Fibroblast of lung (primary cell): Measurements from ENCODE around the gene UBL7. TPM values are rescaled to one million over a fixed set of nuclear protein-coding genes. Genes with fewer than 3 reads are reported as not detected.

ENCODE experiments used
- DNase-seq, 2 donors: peaks; one replicate each; pipeline versions ENCODE4 v3.0.0 to v3.0.0-alpha.2; 2010; ENCODE audit warnings: low read depth in 2 of 2
- H2AFZ ChIP-seq: 2 replicates; pipeline ENCODE4 v1.5.1; 2012; ENCODE audit warnings: low read length, control low read depth, inconsistent platforms
- H3K27ac ChIP-seq: 2 replicates; pipeline ENCODE4 v1.5.1; 2011; ENCODE audit warnings: low read length, control low read depth; ENCODE audit not compliant: insufficient read depth
- H3K27me3 ChIP-seq: 2 replicates; pipeline ENCODE4 v1.5.1; 2011; ENCODE audit warnings: mild to moderate bottlenecking, low read length; ENCODE audit not compliant: control insufficient read depth, insufficient read depth
- H3K36me3 ChIP-seq: 2 replicates; pipeline ENCODE4 v1.5.1; 2011; ENCODE audit warnings: low read length; ENCODE audit not compliant: control insufficient read depth, insufficient read depth
- H3K4me1 ChIP-seq: 2 replicates; pipeline ENCODE4 v1.5.1; 2011; ENCODE audit warnings: low read length; ENCODE audit not compliant: control insufficient read depth, insufficient read depth; ENCODE audit errors: extremely low read depth
- H3K4me2 ChIP-seq: 2 replicates; pipeline ENCODE4 v1.5.1; 2011; ENCODE audit warnings: low read length, control low read depth; ENCODE audit not compliant: insufficient read depth; ENCODE audit errors: extremely low read depth
- H3K4me3 ChIP-seq, 4 experiments: fragments of 200-600 bp in 1 of 4; sonication (generic) in 1 of 4; replicated peaks in 1 of 4; 2 replicates each; pipeline ENCODE4 v1.5.1; 2011 to 2016; ENCODE audit warnings: low read length in 4 of 4, low read depth in 3 of 4, mild to moderate bottlenecking in 3 of 4, control low read depth in 2 of 4, inconsistent platforms in 1 of 4, mixed read lengths in 1 of 4; ENCODE audit not compliant: insufficient read depth in 1 of 4; ENCODE audit errors: control extremely low read depth in 1 of 4
- H3K79me2 ChIP-seq: 2 replicates; pipeline ENCODE4 v1.5.1; 2012; ENCODE audit warnings: mild to moderate bottlenecking, low read length, inconsistent platforms; ENCODE audit not compliant: control insufficient read depth, insufficient read depth
- H3K9ac ChIP-seq: 2 replicates; pipeline ENCODE4 v1.5.1; 2011; ENCODE audit warnings: mild to moderate bottlenecking, low read length, control low read depth; ENCODE audit not compliant: insufficient read depth
- H3K9me3 ChIP-seq: 2 replicates; pipeline ENCODE4 v1.5.1; 2012; ENCODE audit warnings: low read depth, low read length; ENCODE audit not compliant: control insufficient read depth, insufficient read depth
- H4K20me1 ChIP-seq: 2 replicates; pipeline ENCODE4 v1.5.1; 2011; ENCODE audit warnings: low read length; ENCODE audit not compliant: control insufficient read depth, insufficient read depth; ENCODE audit errors: extremely low read depth
- EZH2 ChIP-seq: IDR thresholded peaks from 2 replicates; pipeline ENCODE4 v1.5.1; 2012; ENCODE audit warnings: low read length, control low read depth, mild to moderate bottlenecking; ENCODE audit errors: missing control alignments
- polyA plus RNA-seq, 2 donors: library from polyadenylated mRNA; depleted of rRNA in 1 of 2; stranded (reverse) in 1 of 2; unstranded in 1 of 2; fragments of >200 nt; gene quantifications; 2 replicates each; pipeline ENCODE4 v1.2.1, GENCODE V29; 2011 to 2012; ENCODE audit warnings: missing spikeins in 1 of 2
- total RNA-seq: library from RNA; depleted of rRNA; stranded (reverse); fragments of >200 nt; gene quantifications from 2 replicates; pipeline ENCODE4 v1.2.1, GENCODE V29; 2014
- TF ChIP-seq, protein P1 (sequence below), 2 donors: IDR thresholded peaks in 1 of 2; conservative IDR thresholded peaks in 1 of 2; 1 replicate in 1 of 2; 2 replicates in 1 of 2; pipeline ENCODE4 v1.5.1; 2011 to 2012; ENCODE audit warnings: low read length in 2 of 2, control low read depth in 1 of 2, inconsistent platforms in 1 of 2, low read depth in 1 of 2, mild to moderate bottlenecking in 1 of 2

UBL7 gene
- total and polyA plus RNA-seq, 2 donors (not counting 1 experiment from before 2014, with no cell fraction given), result 31.9 to 36.8 TPM

- no peak for DNase-seq
- H3K27ac ChIP-seq, result no peak overlapping the region
Measured at GRCh38 chr15:74396146-74396438, 64.9 kb downstream of the UBL7 start.

More at GRCh38 chr15:74396146-74396438, 64.9 kb downstream of the UBL7 start:
- Histone ChIP-seq H3K4me2 (no peak overlapping the region), H3K4me3 (no peak overlapping the region), H3K9ac (no peak overlapping the region), H3K36me3 (no peaks in the 10 kb centered on the region), H3K9me3 (no peaks in the 10 kb centered on the region), H2AFZ (no peak overlapping the region), H3K79me2 (no peaks in the 10 kb centered on the region), H4K20me1 (no peaks in the 10 kb centered on the region), H3K4me1 (peaks cover 38% of the 10 kb centered on the region), H3K27me3 (no peaks in the 10 kb centered on the region)
- TF ChIP-seq, protein P1, sequence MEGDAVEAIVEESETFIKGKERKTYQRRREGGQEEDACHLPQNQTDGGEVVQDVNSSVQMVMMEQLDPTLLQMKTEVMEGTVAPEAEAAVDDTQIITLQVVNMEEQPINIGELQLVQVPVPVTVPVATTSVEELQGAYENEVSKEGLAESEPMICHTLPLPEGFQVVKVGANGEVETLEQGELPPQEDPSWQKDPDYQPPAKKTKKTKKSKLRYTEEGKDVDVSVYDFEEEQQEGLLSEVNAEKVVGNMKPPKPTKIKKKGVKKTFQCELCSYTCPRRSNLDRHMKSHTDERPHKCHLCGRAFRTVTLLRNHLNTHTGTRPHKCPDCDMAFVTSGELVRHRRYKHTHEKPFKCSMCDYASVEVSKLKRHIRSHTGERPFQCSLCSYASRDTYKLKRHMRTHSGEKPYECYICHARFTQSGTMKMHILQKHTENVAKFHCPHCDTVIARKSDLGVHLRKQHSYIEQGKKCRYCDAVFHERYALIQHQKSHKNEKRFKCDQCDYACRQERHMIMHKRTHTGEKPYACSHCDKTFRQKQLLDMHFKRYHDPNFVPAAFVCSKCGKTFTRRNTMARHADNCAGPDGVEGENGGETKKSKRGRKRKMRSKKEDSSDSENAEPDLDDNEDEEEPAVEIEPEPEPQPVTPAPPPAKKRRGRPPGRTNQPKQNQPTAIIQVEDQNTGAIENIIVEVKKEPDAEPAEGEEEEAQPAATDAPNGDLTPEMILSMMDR (conservative IDR thresholded peaks at IDR 0.05 in 1 of 2, IDR thresholded peaks at IDR 0.05 in 1 of 2; ENCODE audit: low read depth in 1 of 2, low read length in 2 of 2), result no peak
- TF ChIP-seq EZH2, result no peak

Other genes with a start within 250 kb of the UBL7 start
- not detected in 2 replicates for gene CCDC33, start 224.8 kb downstream of the UBL7 start, total RNA-seq
- gene CCDC33, start 224.8 kb downstream of the UBL7 start, polyA plus RNA-seq, result not detected in 2 replicates
- gene CYP11A1, start 93.5 kb downstream of the UBL7 start, total RNA-seq, result 0.33 and 0.51 TPM in 2 replicates
- gene CYP11A1, start 93.5 kb downstream of the UBL7 start, polyA plus RNA-seq, result 0.05 and 0.07 TPM in 2 replicates
- gene SEMA7A, start 27.2 kb downstream of the UBL7 start, total RNA-seq, result 2.3 and 5.6 TPM in 2 replicates
- 12.5 and 18.5 TPM in 2 replicates for gene SEMA7A, start 27.2 kb downstream of the UBL7 start, polyA plus RNA-seq
- gene ARID3B, start 80.1 kb upstream of the UBL7 start, total RNA-seq, result 0.99 and 1.0 TPM in 2 replicates
- 0.72 and 1.0 TPM in 2 replicates for gene ARID3B, start 80.1 kb upstream of the UBL7 start, polyA plus RNA-seq
- gene CLK3, start 154.7 kb upstream of the UBL7 start, total RNA-seq, result 30.8 and 43.1 TPM in 2 replicates
- gene CLK3, start 154.7 kb upstream of the UBL7 start, polyA plus RNA-seq, result 39.9 and 41.4 TPM in 2 replicates
- 8.2 and 8.9 TPM in 2 replicates for gene EDC3, start 234.9 kb upstream of the UBL7 start, total RNA-seq
- 25.8 and 34.4 TPM in 2 replicates for gene EDC3, start 234.9 kb upstream of the UBL7 start, polyA plus RNA-seq